HG03442 (cell line): Measurements from ENCODE around the gene MS4A15.
"Not testable (repeated sequence)": the region's sequence is repeated elsewhere in the genome, so short reads cannot be mapped to it uniquely, and the experiment has no call there.

Experiments used
- ATAC-seq: cut with Tn5 transposase; IDR thresholded peaks from one replicate; pipeline ENCODE4 v1.9.1; 2021; ENCODE audit warnings: mild to moderate bottlenecking, moderate library complexity; ENCODE audit not compliant: unreplicated experiment

MS4A15 gene

DNA sequence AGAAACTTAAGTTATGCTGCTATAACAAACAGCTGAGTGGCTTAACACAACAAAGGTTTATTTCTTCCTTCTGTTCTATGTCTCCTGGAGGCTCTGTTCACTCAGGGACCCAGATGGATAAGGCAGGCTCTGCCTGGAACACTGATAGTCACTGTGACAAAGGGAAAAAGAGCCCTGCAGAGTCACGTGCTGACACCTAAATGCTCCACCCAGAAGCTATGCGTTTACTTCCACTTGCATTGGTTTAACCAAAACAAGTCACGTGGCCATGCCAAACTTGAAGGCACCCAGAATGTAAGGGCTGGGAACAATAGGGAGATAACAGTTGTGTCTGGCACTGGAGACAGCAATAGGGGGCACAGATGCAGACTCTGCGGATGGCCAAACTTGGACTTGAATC is 3.4 kb upstream of the MS4A15 start:
- ATAC-seq, result no peak

DNA sequence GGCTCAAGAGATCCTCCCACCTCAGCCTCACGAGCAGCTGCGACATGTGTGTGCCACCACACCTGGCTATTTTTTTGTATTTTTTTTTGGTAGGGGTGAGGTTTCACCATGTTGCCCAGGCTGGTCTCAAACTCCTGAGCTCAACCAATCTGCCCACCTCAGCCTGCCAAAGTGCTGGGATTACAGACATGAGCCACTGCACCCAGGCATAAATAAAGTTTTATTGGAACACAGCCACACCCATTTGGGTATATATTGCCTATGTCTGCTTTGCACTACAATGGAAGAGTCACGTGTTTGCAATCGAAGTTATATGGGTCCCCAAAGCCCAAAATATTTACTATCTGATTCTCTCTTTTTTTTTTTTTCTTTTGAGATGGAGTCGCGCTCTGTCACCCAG is 1.8 kb upstream of the MS4A15 start:
- ATAC-seq, result no peak

DNA sequence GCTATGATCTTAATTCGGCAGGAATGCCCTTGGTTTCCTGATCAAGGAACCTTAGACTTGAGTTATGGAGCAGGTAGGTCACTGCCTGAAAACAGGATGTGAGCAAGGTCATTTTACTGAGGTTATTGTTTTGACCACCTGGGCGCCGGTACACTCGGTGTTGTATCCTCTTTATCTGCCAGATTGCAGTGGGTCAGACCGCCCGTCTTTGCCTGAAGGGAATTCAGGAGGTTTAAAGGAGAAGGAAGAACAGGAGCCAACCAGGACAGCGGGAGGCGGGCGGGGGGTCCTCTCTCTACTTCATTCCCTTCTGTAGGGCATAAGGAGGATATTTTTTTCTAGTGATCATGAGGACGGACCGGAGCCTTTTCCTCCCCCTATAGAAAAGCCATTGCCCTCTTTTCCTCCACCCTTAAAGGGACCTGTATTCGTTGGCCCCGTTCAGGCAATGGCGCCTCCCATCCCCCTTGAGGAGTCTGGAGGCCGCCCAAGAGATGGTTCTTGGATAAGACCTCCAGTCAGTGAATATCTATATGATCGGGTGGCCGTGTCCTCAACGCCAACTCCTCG is 649 bp downstream of the MS4A15 start:
- ATAC-seq, result no peak

DNA sequence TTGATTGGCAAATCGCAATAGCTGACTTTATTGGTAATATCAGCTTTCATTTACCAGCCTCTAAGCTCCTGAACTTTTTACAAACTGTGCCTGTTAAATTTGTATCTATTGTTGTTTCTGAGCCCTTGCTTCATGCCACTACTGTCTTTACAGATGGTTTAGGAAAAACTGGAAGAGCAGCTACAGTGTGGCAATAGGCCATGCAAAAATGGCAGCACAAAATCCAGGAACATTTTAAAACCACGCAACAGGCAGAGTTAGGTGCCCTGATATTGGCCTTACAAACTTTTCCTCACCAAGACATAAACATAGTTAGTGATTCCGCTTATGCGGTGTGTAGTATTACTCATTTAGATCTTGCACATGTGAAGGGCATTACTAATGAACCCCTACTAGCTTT is 2.0 kb downstream of the MS4A15 start:
- not testable (repeated sequence) for ATAC-seq

- ATAC-seq, result not testable (repeated sequence)
These were observed 3.0 kb downstream of the MS4A15 start for GRCh38 chr11:60759438-60760225.

DNA sequence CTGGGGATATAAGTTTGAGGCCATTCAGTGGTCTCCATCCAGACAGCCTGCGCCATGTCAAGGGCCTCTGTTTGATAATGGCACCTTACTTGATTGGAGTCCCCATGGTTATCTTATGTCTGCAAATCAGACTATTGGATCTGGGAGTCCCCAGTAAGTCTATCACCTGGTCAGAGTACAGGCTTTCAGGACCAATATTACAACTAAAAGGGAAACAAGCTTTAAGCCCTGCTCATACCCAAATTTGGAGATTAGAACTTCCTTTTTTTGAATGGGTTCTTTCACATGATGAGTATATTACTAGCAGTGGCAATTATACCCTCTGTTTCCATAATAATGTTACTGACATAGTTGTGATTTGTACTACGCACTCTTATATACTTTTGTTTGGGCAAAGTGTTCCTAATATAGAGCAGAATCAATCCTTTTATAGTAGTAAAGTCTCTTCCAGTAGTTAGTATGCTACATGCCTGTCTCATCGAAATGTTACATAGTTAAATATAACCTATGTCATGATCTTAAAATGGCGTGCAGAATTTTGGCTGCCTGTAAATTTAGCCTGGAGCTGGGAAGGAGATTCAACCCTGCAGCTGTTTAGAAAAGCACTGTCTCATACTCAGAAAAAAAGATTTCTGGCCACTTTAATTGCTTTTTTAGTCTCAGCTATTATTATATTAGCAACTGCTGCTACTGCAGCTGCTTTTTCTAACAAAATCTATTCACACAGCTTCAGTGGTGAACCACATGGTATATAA is 4.9 kb downstream of the MS4A15 start:
- ATAC-seq, result peak; percentile 22

- ATAC-seq, result peak; percentile 59
These were observed 6.4 kb downstream of the MS4A15 start for GRCh38 chr11:60762851-60763691.

DNA sequence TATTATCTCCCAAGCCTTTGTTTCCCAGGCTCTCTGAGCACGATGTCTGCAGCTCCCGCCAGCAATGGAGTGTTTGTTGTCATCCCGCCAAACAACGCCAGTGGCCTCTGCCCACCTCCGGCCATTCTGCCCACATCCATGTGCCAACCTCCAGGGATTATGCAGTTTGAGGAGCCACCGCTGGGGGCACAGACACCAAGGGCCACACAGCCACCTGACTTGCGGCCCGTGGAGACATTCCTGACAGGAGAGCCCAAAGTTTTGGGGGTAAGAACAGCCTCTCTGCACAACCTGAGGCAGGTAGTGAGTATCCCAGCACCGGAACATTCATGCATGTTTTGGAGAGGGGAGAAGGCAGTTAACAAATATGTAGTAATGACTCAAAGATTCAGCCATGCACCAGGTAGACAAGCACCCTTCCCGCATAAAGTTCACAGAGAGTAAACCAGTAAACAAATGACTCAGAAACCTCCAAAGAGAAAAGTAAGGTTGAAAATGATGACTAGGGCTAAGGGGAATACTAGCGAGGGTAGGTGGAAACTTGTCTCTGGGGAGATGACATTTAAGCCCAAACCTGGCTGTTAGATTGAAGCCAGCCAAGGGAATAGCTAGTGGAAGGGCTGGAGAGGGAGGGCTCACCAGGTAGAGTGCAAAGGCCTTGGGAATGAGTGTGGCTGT is 7.2 kb downstream of the MS4A15 start:
- peak; percentile 31 for ATAC-seq

DNA sequence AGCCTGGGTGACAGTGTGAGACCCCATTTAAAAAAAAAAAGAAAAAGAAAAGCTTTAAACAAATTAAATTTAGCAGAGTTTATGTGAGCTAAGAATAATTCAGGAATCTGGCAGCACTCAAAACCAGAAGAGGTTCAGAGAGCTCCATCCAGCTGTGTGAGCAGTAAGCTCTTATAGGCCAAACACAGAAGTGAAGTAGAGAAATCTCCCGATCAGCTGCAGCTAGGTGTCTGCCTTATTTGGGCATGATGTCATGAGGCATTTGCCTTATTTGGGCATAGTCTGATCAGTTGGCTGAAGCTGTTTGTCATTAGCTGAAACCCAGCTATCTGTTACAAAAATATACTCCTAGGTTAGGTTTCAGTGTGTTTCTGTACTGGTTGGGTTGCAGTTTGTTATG is 8.2 kb downstream of the MS4A15 start:
- ATAC-seq, result peak; percentile 38

DNA sequence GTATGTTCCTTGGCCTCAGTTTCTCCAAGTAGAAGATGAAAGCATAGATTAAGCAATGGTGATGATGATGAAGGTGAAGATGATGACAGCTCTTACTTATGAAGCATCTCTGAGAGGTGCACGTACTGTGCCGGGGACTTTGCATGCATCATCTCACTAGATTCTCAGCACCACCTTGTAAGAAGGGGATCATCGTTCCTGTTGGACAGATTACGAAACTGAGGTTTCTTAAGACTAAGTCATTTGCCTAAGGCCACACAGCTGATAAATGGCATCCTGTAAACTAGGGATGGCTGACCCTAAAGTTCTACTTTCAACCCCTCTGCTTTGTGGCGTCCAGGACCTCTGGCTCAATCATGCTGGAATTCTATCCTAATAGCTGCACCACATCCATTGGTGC is 8.7 kb downstream of the MS4A15 start:
- peak; percentile 15 for ATAC-seq

- ATAC-seq, result no peak
These were observed 9.9 kb downstream of the MS4A15 start for GRCh38 chr11:60766547-60766946.

GRCh38 chr11:60767388-60767811 is 10.7 kb downstream of the MS4A15 start:
- ATAC-seq, result no peak

DNA sequence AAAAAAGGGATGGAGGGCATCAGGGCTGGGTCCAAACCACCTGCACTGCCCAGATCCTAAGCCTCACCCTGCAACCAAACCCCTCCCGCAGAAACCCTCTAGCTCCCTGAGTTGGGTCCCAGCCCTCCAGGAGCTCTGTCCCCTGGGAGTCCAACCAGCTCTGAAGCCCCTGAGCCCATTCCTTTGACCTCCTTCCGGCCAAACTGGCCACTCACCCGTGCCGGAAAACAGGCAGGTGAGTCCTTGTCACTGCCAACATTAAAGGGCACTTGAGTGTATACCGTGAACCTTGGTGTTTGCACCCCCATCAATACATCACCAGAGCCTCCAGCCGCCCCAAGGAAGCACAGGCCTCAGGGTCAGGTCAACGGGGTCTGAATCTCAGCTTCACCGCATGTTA is 11.5 kb downstream of the MS4A15 start:
- ATAC-seq, result no peak

GRCh38 chr11:60769273-60769672 is 12.6 kb downstream of the MS4A15 start:
- no peak for ATAC-seq

DNA sequence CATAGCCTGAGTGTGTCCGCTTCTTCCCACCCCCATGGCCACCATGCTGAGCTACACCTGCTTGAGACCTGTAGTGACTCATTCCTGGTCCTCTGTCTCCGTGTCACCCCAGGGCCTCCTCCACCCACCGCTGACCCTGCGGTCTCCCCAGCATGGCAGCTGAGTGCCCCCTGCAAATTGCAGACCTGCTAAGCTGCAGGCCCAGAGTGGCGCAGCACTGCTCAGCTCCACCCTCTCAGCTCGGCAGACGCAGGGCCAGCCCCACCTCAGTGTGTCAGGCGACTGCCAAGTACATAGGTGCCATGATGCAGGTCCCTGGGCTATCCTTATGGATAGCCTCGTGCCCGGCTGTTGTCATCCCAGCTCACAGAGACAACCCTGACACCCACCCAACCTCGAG is 13.1 kb downstream of the MS4A15 start:
- no peak for ATAC-seq

DNA sequence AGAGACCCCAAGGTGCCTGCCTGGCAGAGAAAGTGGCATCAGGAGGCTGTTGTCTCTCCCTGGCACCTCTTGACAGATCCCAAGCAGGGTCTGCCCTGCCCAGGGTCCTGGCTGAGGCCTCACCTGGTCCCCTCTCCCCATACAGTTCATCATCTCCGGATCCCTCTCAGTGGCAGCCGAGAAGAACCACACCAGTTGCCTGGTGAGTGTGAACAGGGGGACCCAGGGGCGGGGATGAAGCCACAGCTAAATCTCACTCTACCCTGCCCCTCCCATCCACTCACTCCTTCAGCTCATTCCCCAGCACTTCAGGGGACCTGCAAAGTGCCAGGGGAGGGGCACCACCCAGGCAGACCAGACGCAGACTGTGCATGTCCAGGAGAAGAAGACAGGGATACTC is 14.5 kb downstream of the MS4A15 start:
- no peak for ATAC-seq

- no peak for ATAC-seq
These were observed 15.3 kb downstream of the MS4A15 start for GRCh38 chr11:60771879-60772525.

- no peak for ATAC-seq
These were observed 16.0 kb downstream of the MS4A15 start for GRCh38 chr11:60772666-60773065.

DNA sequence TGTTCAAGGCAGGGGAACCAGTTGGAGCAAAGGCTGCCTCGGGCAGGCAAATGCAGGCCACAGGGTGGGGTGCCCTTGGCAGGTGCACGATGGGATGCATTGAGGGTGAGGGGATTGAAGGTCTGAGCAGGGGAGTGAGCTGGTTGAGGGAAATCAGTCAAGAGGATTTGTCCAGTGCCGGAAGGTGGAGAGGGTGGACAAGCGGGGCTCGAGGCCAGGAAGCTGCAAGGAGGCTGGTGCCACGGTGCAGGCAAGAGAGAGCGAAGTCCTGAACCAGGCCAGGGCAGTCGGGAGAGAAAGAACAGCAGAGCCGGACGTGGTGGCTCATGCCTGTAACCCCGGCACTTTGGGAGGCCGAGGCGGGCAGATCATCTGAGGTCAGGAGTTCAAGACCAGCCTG is 18.1 kb downstream of the MS4A15 start:
- ATAC-seq, result no peak

GRCh38 chr11:60775420-60775961 is 18.8 kb downstream of the MS4A15 start:
- ATAC-seq, result peak; percentile 67
